ENCODE measurements around the gene TREH. TPM values are rescaled to one million over a fixed set of nuclear protein-coding genes. Genes with fewer than 3 reads are reported as not detected.
A peak's percentile ranks its signal among the peaks of the same experiment; 100 is the strongest.

The TREH gene
- total and polyA plus RNA-seq, 4 donors: 2.5 to 7.2 TPM; not detected in 2

DNA sequence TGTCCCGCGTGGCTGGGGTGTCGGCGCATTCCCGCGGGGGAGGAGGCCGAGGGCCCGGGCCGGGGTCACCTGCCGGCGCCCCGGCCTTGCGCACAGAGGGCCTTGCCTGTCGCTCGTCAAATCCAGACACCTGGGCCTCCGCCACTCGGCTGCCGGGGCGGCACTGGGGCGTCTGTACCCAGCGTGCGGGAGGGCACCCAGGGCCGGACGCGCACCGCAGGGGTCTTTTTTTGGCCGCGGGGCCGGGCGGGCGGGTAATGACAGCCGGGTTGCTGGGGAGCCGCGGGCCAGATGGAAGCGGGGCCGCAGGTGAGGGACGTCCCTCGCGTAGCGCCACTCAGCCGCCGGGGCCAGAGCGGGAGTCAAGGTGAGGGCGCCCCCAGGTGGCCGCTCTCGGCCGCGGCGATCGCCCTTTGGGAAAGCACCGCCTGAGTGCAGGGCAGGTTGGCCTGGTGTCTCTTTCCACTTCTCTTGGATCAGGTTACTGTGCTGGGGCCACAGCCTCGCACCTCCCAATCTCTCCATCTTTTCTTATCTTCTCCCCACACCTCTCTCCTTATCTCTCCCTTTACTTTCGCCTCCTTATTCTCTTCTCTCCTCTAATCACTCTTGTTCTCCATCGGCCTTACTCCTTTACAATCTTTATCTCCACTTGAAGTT is 68.5 kb downstream of the TREH start:
- H3K27ac ChIP-seq (ENCODE audit: low read depth in 1 of 2, low read length in 2 of 2): peak overlapping the region; percentile 14 to 30
- no peaks in the 10 kb centered on the region for H3K27me3 ChIP-seq (ENCODE audit: control insufficient read depth in 1 of 2, insufficient read depth in 2 of 2, low read length in 1 of 2)
- DNase-seq (peak; percentile 86 to 94), ATAC-seq (ENCODE audit: low FRiP score) (peak; percentile 70)
- peak overlapping the region in 1 of 2 donors; percentile 52 for H3K4me3 ChIP-seq (ENCODE audit: low read length in 2 of 2)
- no peaks in the 10 kb centered on the region for H3K9me3 ChIP-seq (ENCODE audit: control insufficient read depth, low read length)
- H3K36me3 ChIP-seq (ENCODE audit: control insufficient read depth in 1 of 2, insufficient read depth in 2 of 2, low read length in 1 of 2): peaks cover 0 to 4% of the 10 kb centered on the region in 2 donors
- 11 to 13% methylated on average over 46 to 54 of the region's 54 CpGs for WGBS, 2 donors
- H3K4me1 ChIP-seq (ENCODE audit: control insufficient read depth in 1 of 2, insufficient read depth in 2 of 2, low read length in 2 of 2): peaks cover 0 to 2% of the 10 kb centered on the region in 2 donors
- intact Hi-C loops (cut with DNase I): no loop called here

DNA sequence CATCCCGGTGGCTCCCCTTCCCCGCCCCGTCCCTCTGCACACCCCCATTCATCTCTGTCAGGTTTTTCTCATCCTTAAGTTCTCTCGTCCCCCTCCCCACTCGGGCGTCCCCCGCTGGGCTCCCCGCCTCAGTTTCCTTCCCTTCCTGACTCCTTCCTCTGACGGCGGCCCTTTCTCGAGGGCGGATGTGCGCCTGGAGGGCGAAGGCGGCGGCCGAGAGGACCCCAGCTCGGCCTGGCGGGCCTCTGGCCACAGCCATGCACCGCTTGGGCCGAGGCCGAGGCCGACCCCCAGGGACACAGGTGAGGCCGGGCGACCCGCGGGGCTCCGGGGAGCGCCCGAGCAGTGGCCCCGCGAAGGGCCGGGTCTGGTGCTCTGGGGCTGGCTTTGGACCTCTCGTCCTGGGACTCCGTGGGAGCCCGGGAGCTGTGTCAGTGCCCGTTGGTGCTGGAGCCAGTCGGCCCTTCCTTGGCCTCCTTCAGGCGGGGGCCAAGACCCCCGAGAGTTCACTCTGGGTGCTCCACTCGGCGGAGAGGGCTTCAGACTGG is 69.2 kb downstream of the TREH start:
- ATAC-seq (ENCODE audit: low FRiP score): no peak
- intact Hi-C loops (cut with DNase I): no loop called here
- Histone ChIP-seq H3K4me3 (ENCODE audit: low read length in 2 of 2) (peak overlapping the region in 1 of 2 donors; percentile 52), H3K36me3 (ENCODE audit: control insufficient read depth in 1 of 2, insufficient read depth in 2 of 2, low read length in 1 of 2) (peaks cover 0 to 3% of the 10 kb centered on the region in 2 donors), H3K27ac (ENCODE audit: low read depth in 1 of 2, low read length in 2 of 2) (peak overlapping the region; percentile 14 to 30), H3K9me3 (ENCODE audit: control insufficient read depth, low read length) (no peaks in the 10 kb centered on the region), H3K4me1 (ENCODE audit: control insufficient read depth in 1 of 2, insufficient read depth in 2 of 2, low read length in 2 of 2) (peaks cover 0 to 2% of the 10 kb centered on the region in 2 donors), H3K27me3 (ENCODE audit: control insufficient read depth in 1 of 2, insufficient read depth in 2 of 2, low read length in 1 of 2) (no peaks in the 10 kb centered on the region)
- WGBS, 2 donors: 51 to 52% methylated on average over 33 to 42 of the region's 42 CpGs
- peak in 1 of 2 donors; percentile 79 for DNase-seq

DNA sequence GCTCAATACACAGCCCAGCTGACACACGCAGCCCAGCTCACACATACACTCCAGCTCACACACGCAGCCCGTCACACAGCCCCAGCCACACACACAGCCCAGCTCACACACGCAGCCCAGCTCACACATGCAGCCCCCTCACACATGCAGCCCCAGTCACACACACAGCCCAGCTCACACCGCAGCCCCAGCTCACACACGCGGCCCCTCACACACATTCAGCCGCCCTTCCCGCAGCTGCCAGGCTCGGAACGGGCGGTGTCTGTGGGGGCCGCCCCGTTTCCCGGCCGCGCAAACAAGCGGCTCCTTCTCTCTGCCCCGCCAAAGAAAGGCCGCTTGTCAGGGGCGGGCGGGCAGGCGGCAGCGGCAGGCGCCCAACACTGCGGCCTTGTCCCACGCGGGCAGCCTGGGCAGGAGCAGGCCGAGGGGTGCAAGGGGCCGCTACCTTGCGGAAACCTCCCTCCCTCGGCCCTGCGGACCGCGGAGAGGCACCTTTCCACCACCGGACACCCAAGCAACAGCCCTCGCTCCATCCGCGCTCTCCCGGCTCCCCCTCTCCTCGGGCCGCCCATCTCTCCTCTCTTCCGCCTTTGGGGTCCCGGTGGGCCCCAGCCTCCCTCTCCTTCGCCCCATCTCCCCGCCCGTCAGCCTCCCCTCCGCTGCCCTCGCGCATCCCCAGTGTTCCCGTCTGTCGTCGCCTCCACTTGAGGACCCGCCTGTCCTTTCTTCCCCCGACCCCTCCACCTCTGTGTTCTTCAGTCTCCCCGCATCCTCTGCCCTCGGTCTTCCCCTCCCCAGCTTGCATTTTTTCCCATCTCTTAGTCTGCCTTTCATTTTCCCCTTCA is 69.8 kb downstream of the TREH start:
- DNase-seq (peak in 1 of 2 donors; percentile 79), ATAC-seq (ENCODE audit: low FRiP score) (peak; percentile 0)
- no peaks in the 10 kb centered on the region for H3K27me3 ChIP-seq (ENCODE audit: control insufficient read depth in 1 of 2, insufficient read depth in 2 of 2, low read length in 1 of 2)
- H3K9me3 ChIP-seq (ENCODE audit: control insufficient read depth, low read length): no peaks in the 10 kb centered on the region
- peaks cover 0 to 2% of the 10 kb centered on the region in 2 donors for H3K36me3 ChIP-seq (ENCODE audit: control insufficient read depth in 1 of 2, insufficient read depth in 2 of 2, low read length in 1 of 2)
- peaks cover 0 to 2% of the 10 kb centered on the region in 2 donors for H3K4me1 ChIP-seq (ENCODE audit: control insufficient read depth in 1 of 2, insufficient read depth in 2 of 2, low read length in 2 of 2)
- 70 to 83% methylated on average over 51 to 57 of the region's 57 CpGs for WGBS, 2 donors
- H3K4me3 ChIP-seq (ENCODE audit: low read length in 2 of 2): no peak overlapping the region
- H3K27ac ChIP-seq (ENCODE audit: low read depth in 1 of 2, low read length in 2 of 2): peak overlapping the region in 1 of 2 donors; percentile 71
- intact Hi-C loops (cut with DNase I): loop anchor here (5.0 kb wide), 2 partner anchors 37 to 48 kb away; partner anchors contain the start of gene ARCN1 (in 2 of the 2)

- Histone ChIP-seq H3K27me3 (ENCODE audit: control insufficient read depth in 1 of 2, insufficient read depth in 2 of 2, low read length in 1 of 2) (no peaks in the 10 kb centered on the region), H3K36me3 (ENCODE audit: control insufficient read depth in 1 of 2, insufficient read depth in 2 of 2, low read length in 1 of 2) (no peaks in the 10 kb centered on the region), H3K4me1 (ENCODE audit: control insufficient read depth in 1 of 2, insufficient read depth in 2 of 2, low read length in 2 of 2) (peaks cover 0 to 2% of the 10 kb centered on the region in 2 donors), H3K4me3 (ENCODE audit: low read length in 2 of 2) (peak overlapping the region; percentile 73 to 76), H3K27ac (ENCODE audit: low read depth in 1 of 2, low read length in 2 of 2) (peak overlapping the region; percentile 71 to 92), H3K9me3 (ENCODE audit: control insufficient read depth, low read length) (no peaks in the 10 kb centered on the region)
- peak; percentile 84 for ATAC-seq (ENCODE audit: low FRiP score)
- intact Hi-C loops (cut with DNase I): loop anchor here (1.0 to 5.0 kb wide), 3 partner anchors 11 to 49 kb away; partner anchors contain the start of gene ARCN1 (in 2 of the 2)
- WGBS, 2 donors: 8 to 9% methylated on average over 61 to 69 of the region's 69 CpGs
- DNase-seq: peak; percentile 90 to 96
Observed at GRCh38 chr11:118608360-118609227, 70.9 kb downstream of the TREH start.

DNA sequence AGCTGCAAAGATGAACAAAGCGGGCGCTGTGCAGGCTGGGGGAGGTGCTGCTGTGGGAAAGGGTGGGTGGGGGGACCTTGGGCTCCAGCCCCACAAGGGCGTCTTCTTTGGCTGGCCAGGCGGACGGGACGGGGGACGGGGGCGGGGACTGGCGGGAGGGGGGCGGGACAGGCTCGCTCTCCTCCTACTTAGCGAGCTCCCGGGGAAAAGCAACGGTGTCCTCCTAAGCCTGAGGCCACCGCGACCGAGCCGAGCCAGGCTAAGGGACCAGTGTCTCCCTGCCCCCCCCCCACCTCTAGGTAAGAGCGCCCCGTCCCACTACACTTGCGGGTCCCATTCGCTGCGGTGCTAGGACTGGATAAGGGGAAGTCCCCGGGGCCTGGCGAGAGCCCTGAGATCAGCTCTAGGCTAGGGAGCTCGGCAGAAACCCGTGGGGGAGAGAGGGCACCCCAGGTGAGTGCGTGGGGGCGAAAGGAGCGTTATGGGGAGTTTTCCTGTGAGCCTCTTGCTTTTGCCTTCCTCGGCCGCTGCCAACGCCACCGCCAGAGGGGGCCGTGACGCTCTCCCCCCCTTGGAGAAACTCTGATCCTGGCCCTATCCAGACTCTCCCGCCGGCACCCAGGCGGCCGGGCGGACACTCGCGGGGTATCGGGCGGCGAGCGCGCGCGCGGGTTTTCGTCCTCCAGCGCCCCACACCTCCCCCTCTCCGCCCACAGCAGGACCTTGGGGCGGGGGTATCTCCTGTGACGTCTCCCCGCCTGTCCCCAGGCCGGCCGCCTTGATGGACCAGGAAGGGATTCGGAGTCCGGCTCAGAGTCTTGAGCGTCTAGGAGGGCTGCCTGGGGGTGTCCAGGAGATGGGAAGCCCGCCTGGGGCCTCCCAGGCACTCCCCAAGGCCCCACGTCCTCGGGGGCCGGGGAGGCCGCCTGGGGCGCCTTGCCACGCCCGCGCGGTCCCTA is 71.8 kb downstream of the TREH start, which contains the start of gene PHLDB1:
TSS of gene PHLDB1 (plus strand) at position 215 of the 959 bp plus-strand sequence. CDS start 6,222 bp downstream, outside the sequence.
- no peaks in the 10 kb centered on the region for H3K27me3 ChIP-seq (ENCODE audit: control insufficient read depth in 1 of 2, insufficient read depth in 2 of 2, low read length in 1 of 2)
- DNase-seq: peak; percentile 75 to 92
- H3K4me3 ChIP-seq (ENCODE audit: low read length in 2 of 2): peak within 1 kb of the TSS; percentile 73 to 76
- ATAC-seq (ENCODE audit: low FRiP score): peak; percentile 57
- H3K9me3 ChIP-seq (ENCODE audit: control insufficient read depth, low read length): no peaks in the 10 kb centered on the region
- 1% methylated on average over 51 to 72 of the region's 72 CpGs for WGBS, 2 donors
- H3K36me3 ChIP-seq (ENCODE audit: control insufficient read depth in 1 of 2, insufficient read depth in 2 of 2, low read length in 1 of 2): no peaks in the 10 kb centered on the region
- intact Hi-C loops (cut with DNase I): loop anchor here (1.0 to 5.0 kb wide), 3 partner anchors 12 to 50 kb away; partner anchors contain the start of gene ARCN1 (in 2 of the 2)
- H3K27ac ChIP-seq (ENCODE audit: low read depth in 1 of 2, low read length in 2 of 2): peak within 1 kb of the TSS; percentile 48 to 92
- H3K4me1 ChIP-seq (ENCODE audit: control insufficient read depth in 1 of 2, insufficient read depth in 2 of 2, low read length in 2 of 2): peaks cover 0 to 2% of the 10 kb centered on the region in 2 donors

Small RNA genes lying within 50 kb of the gene (microRNA-seq; reads per million reads assigned to microRNA genes)
- 0 to 1.2 reads per million in 2 donors for gene MIR6716

Other genes with a start within 250 kb of the TREH start
- 100 to 1,000 TPM; 105 to 114 TPM for gene KMT2A, start 243.2 kb downstream of the TREH start, total RNA-seq
- 10 to 100 TPM in 1 of 2 donors, 1 to 10 TPM in 1; 5.6 to 15.1 TPM for gene KMT2A, start 243.2 kb downstream of the TREH start, polyA plus RNA-seq
- under 1 TPM in 1 of 2 donors, not detected in 1; 0.42 TPM for gene TTC36, start 152.2 kb downstream of the TREH start, total RNA-seq
- gene TTC36, start 152.2 kb downstream of the TREH start, polyA plus RNA-seq: under 1 TPM in 1 of 2 donors, not detected in 1; 0.95 TPM
- gene TMEM25, start 148.5 kb downstream of the TREH start, total RNA-seq: 10 to 100 TPM; 20.7 to 29.8 TPM
- gene TMEM25, start 148.5 kb downstream of the TREH start, polyA plus RNA-seq: 10 to 100 TPM; 30.2 to 32.2 TPM
- gene IFT46, start 113.7 kb downstream of the TREH start, total RNA-seq: 10 to 100 TPM; 15.0 to 22.5 TPM
- 10 to 100 TPM; 24.2 to 31.8 TPM for gene IFT46, start 113.7 kb downstream of the TREH start, polyA plus RNA-seq
- 100 to 1,000 TPM; 128 to 170 TPM for gene ARCN1, start 107.2 kb downstream of the TREH start, total RNA-seq
- gene ARCN1, start 107.2 kb downstream of the TREH start, polyA plus RNA-seq: 10 to 100 TPM; 67.6 to 69.0 TPM
- 100 to 1,000 TPM; 260 to 274 TPM for gene PHLDB1, start 72.0 kb downstream of the TREH start, total RNA-seq
- gene PHLDB1, start 72.0 kb downstream of the TREH start, polyA plus RNA-seq: 100 to 1,000 TPM in 1 of 2 donors, 10 to 100 TPM in 1; 38.3 to 290 TPM
- gene DDX6, start 111.5 kb upstream of the TREH start, total RNA-seq: 100 to 1,000 TPM; 105 to 128 TPM
- 10 to 100 TPM; 20.3 to 27.8 TPM for gene DDX6, start 111.5 kb upstream of the TREH start, polyA plus RNA-seq
- under 1 TPM; 0.06 to 0.27 TPM for gene CXCR5, start 204.2 kb upstream of the TREH start, total RNA-seq
- gene CXCR5, start 204.2 kb upstream of the TREH start, polyA plus RNA-seq: under 1 TPM; 0.13 to 0.69 TPM
- gene BCL9L, start 246.3 kb upstream of the TREH start, total RNA-seq: 10 to 100 TPM; 73.5 to 92.9 TPM
- gene BCL9L, start 246.3 kb upstream of the TREH start, polyA plus RNA-seq: 10 to 100 TPM; 12.5 to 21.1 TPM